IMR-90 (cell line): ENCODE data around the gene CLNK. TPM values are rescaled to one million over a fixed set of nuclear protein-coding genes. Genes with fewer than 3 reads are reported as not detected.

Source experiments
- ATAC-seq: fragments of 200-7000 bp; cut with Tn5 transposase; 2 replicates; pipeline ENCODE4 v1.9.1; 2020; ENCODE audit warnings: low read depth, mild to moderate bottlenecking, moderate library complexity
- BruUV-seq: library from RNA; stranded (reverse); fragments of 400-500 nt; replicated peaks from 2 replicates; lab custom pipeline; 2021; lab: Mats Ljungman, UMichigan
- CTCF ChIA-PET: fragments of 300-600 bp; formaldehyde crosslinking; extraction: SDS; loops from one replicate; lab custom pipeline; 2021; ENCODE audit warnings: antibody characterized with exemption; lab: Yijun Ruan, JAX
- POLR2A ChIA-PET: fragments of 300-600 bp; sonication (Branson Sonifier 250); formaldehyde crosslinking; loops from one replicate; lab custom pipeline; 2022; ENCODE audit warnings: antibody characterized with exemption; ENCODE audit not compliant: unreplicated experiment; lab: Charles Lee
- DNase-seq: peaks from one replicate; pipeline ENCODE4 v3.0.0; 2013
- H2AFZ ChIP-seq: replicated peaks from 2 replicates; pipeline ENCODE3; 2013; ENCODE audit warnings: low read length, mild to moderate bottlenecking; ENCODE audit not compliant: poor library complexity
- H2AK5ac ChIP-seq: 2 replicates; pipeline ENCODE4 v1.6.1; 2013; ENCODE audit warnings: low read depth, low read length, inconsistent platforms
- H2AK9ac ChIP-seq: replicated peaks from 2 replicates; pipeline ENCODE3; 2013; ENCODE audit warnings: mild to moderate bottlenecking, low read depth, low read length, moderate library complexity; ENCODE audit not compliant: poor library complexity
- H2BK120ac ChIP-seq: 2 replicates; pipeline ENCODE4 v1.6.1; 2013; ENCODE audit warnings: low read depth, low read length, inconsistent platforms
- H2BK15ac ChIP-seq: 3 replicates; pipeline ENCODE4 v1.6.1; 2013; ENCODE audit warnings: low read depth, low read length, inconsistent platforms
- H2BK20ac ChIP-seq: 2 replicates; pipeline ENCODE4 v1.6.1; 2013; ENCODE audit warnings: low read depth, mild to moderate bottlenecking, inconsistent platforms, low read length, moderate library complexity
- H2BK5ac ChIP-seq: 2 replicates; pipeline ENCODE4 v1.6.1; 2013; ENCODE audit warnings: mild to moderate bottlenecking, low read depth, low read length, inconsistent platforms; ENCODE audit not compliant: poor library complexity, severe bottlenecking
- H3K14ac ChIP-seq: replicated peaks from 2 replicates; pipeline ENCODE4 v1.6.1; 2013; ENCODE audit warnings: low read depth, low read length, inconsistent platforms
- H3K18ac ChIP-seq: 2 replicates; pipeline ENCODE4 v1.6.1; 2013; ENCODE audit warnings: low read depth, low read length, control low read depth
- H3K23ac ChIP-seq: 2 replicates; pipeline ENCODE4 v1.6.1; 2013; ENCODE audit warnings: low read depth, low read length, inconsistent platforms
- H3K27ac ChIP-seq: 2 replicates; pipeline ENCODE4 v1.5.1; 2013; ENCODE audit warnings: mild to moderate bottlenecking, control low read depth, low read length; ENCODE audit not compliant: insufficient read depth
- H3K27me3 ChIP-seq: 2 replicates; pipeline ENCODE4 v1.6.1; 2013; ENCODE audit warnings: low read length; ENCODE audit not compliant: control insufficient read depth, insufficient read depth
- H3K36me3 ChIP-seq: 2 replicates; pipeline ENCODE4 v1.6.1; 2013; ENCODE audit warnings: low read length, mixed read lengths; ENCODE audit not compliant: control insufficient read depth, insufficient read depth
- H3K4ac ChIP-seq: 2 replicates; pipeline ENCODE4 v1.6.1; 2013; ENCODE audit warnings: low read depth, low read length, inconsistent platforms
- H3K4me1 ChIP-seq: 2 replicates; pipeline ENCODE4 v1.6.1; 2013; ENCODE audit warnings: low read length, mixed read lengths; ENCODE audit not compliant: control insufficient read depth, insufficient read depth
- H3K4me2 ChIP-seq: 2 replicates; pipeline ENCODE4 v1.6.1; 2013; ENCODE audit warnings: low read depth, mild to moderate bottlenecking, control low read depth, low read length, moderate library complexity
- H3K4me3 ChIP-seq: 2 replicates; pipeline ENCODE4 v1.5.1; 2013; ENCODE audit warnings: low read depth, mild to moderate bottlenecking, control low read depth, low read length, moderate library complexity; ENCODE audit not compliant: insufficient read depth
- H3K56ac ChIP-seq: 2 replicates; pipeline ENCODE4 v1.6.1; 2013; ENCODE audit warnings: low read length, inconsistent platforms; ENCODE audit not compliant: insufficient read depth; ENCODE audit errors: extremely low read depth
- H3K79me1 ChIP-seq, 2 experiments: 2 replicates each; pipeline ENCODE4 v1.6.1; 2013; ENCODE audit warnings: low read length in 2 of 2, inconsistent platforms in 1 of 2, low read depth in 1 of 2
- H3K9ac ChIP-seq: 2 replicates; pipeline ENCODE4 v1.6.1; 2013; ENCODE audit warnings: low read depth, low read length, control low read depth
- H3K9me1 ChIP-seq: 2 replicates; pipeline ENCODE4 v1.6.1; 2013; ENCODE audit warnings: low read length, inconsistent platforms; ENCODE audit not compliant: insufficient read depth
- H3K9me3 ChIP-seq: 2 replicates; pipeline ENCODE4 v1.6.1; 2013; ENCODE audit warnings: low read length; ENCODE audit not compliant: control insufficient read depth, insufficient read depth
- H4K20me1 ChIP-seq: 2 replicates; pipeline ENCODE4 v1.6.1; 2013; ENCODE audit warnings: low read length, inconsistent platforms; ENCODE audit not compliant: insufficient read depth
- H4K5ac ChIP-seq: 2 replicates; pipeline ENCODE4 v1.6.1; 2013; ENCODE audit warnings: mild to moderate bottlenecking, low read depth, low read length, control low read depth
- H4K8ac ChIP-seq, 2 experiments: 2 replicates each; pipeline ENCODE4 v1.6.1; 2013; ENCODE audit warnings: low read depth in 2 of 2, low read length in 2 of 2, control low read depth in 1 of 2, inconsistent platforms in 1 of 2
- H4K91ac ChIP-seq: 2 replicates; pipeline ENCODE4 v1.6.1; 2013; ENCODE audit warnings: low read depth, low read length, inconsistent platforms; ENCODE audit not compliant: insufficient read depth
- BHLHE40 ChIP-seq: fragments of 150-350 bp; IDR thresholded peaks from 2 replicates; pipeline ENCODE4 v1.6.1; 2016; ENCODE audit warnings: mild to moderate bottlenecking, low read depth, low read length
- CEBPB ChIP-seq: IDR thresholded peaks from 2 replicates; pipeline ENCODE4 v1.6.1; 2012; ENCODE audit warnings: low read depth, low read length, improper control_type of control experiment
- CHD1 ChIP-seq: IDR thresholded peaks from 2 replicates; pipeline ENCODE4 v1.6.1; 2012; ENCODE audit warnings: low read depth, low read length, improper control_type of control experiment
- CTCF ChIP-seq: conservative IDR thresholded peaks from 2 replicates; pipeline ENCODE4 v1.5.1; 2012; ENCODE audit warnings: mild to moderate bottlenecking, low read depth, low read length, improper control_type of control experiment
- ELK1 ChIP-seq: fragments of 150-350 bp; IDR thresholded peaks from 2 replicates; pipeline ENCODE4 v1.6.1; 2016; ENCODE audit warnings: low read depth, mild to moderate bottlenecking, low read length, moderate library complexity, borderline replicate concordance
- FOS ChIP-seq: fragments of 150-350 bp; IDR thresholded peaks from 2 replicates; pipeline ENCODE4 v1.6.1; 2016; ENCODE audit warnings: low read depth, low read length
- MAFK ChIP-seq: IDR thresholded peaks from 2 replicates; pipeline ENCODE4 v1.6.1; 2012; ENCODE audit warnings: low read depth, low read length, improper control_type of control experiment
- MAZ ChIP-seq: IDR thresholded peaks from 2 replicates; pipeline ENCODE4 v1.6.1; 2012; ENCODE audit warnings: low read depth, mild to moderate bottlenecking, low read length, improper control_type of control experiment, moderate library complexity, borderline replicate concordance
- MXI1 ChIP-seq: IDR thresholded peaks from 2 replicates; pipeline ENCODE4 v1.6.1; 2012; ENCODE audit warnings: low read depth, mild to moderate bottlenecking, low read length, moderate library complexity, borderline replicate concordance
- NFE2L2 ChIP-seq: fragments of 150-350 bp; IDR thresholded peaks from 2 replicates; pipeline ENCODE4 v1.6.1; 2016; ENCODE audit warnings: low read depth, mild to moderate bottlenecking, low read length
- POLR2A ChIP-seq: IDR thresholded peaks from 2 replicates; pipeline ENCODE4 v1.6.1; 2012; ENCODE audit warnings: mild to moderate bottlenecking, low read depth, low read length
- RAD21 ChIP-seq: IDR thresholded peaks from 2 replicates; pipeline ENCODE4 v1.6.1; 2012; ENCODE audit warnings: low read length, improper control_type of control experiment
- RCOR1 ChIP-seq: IDR thresholded peaks from 2 replicates; pipeline ENCODE4 v1.6.1; 2012; ENCODE audit warnings: mild to moderate bottlenecking, low read length, improper control_type of control experiment; ENCODE audit not compliant: insufficient replicate concordance
- RFX5 ChIP-seq: IDR thresholded peaks from 2 replicates; pipeline ENCODE4 v1.8.0; 2012; ENCODE audit warnings: low read depth, mild to moderate bottlenecking, low read length, moderate library complexity
- SMC3 ChIP-seq: fragments of 150-350 bp; IDR thresholded peaks from 2 replicates; pipeline ENCODE4 v1.6.1; 2016; ENCODE audit warnings: low read depth, mild to moderate bottlenecking, antibody characterized with exemption, low read length, moderate library complexity
- USF2 ChIP-seq: fragments of 150-350 bp; IDR thresholded peaks from 2 replicates; pipeline ENCODE4 v1.6.1; 2017; ENCODE audit warnings: mild to moderate bottlenecking, antibody characterized with exemption, low read length, low read depth
- WGBS, 2 experiments: methylation state at CpG; one replicate each; pipeline versions ENCODE4 v1.1.5 to v1.1.7; 2013; ENCODE audit warnings: missing lambda C conversion rate in 2 of 2; ENCODE audit not compliant: insufficient read length in 1 of 2; ENCODE audit errors: extremely low coverage in 2 of 2; 5-methylcytosine and 5-hydroxymethylcytosine counted together
- dilution Hi-C: fragments of 300-500 bp; cut with HindIII; formaldehyde crosslinking; loops from one replicate; pipeline ENCODE4 v1.14.3; 2018; ENCODE audit warnings: low sequenced_read_pairs; ENCODE audit not compliant: unreplicated experiment
- in situ Hi-C: fragments of 300-500 bp; cut with MboI; formaldehyde crosslinking; loops from 3 replicates; pipeline ENCODE4 v1.14.3; 2019; ENCODE audit warnings: low sequenced_read_pairs, inconsistent platforms, mixed read lengths
- intact Hi-C: fragments of 100-400 bp; cut with micrococcal nuclease; formaldehyde crosslinking; loops from 2 replicates; pipeline ENCODE4 v1.10.0; 2022
- polyA plus RNA-seq, 3 experiments: library from polyadenylated mRNA; depleted of rRNA; stranded (reverse); fragments of >200 nt; gene quantifications; 2 replicates each; pipeline ENCODE4 v1.2.3, GENCODE V29; 2012; ENCODE audit warnings: low replicate concordance in 1 of 3
- total RNA-seq: library from RNA; depleted of rRNA; stranded (reverse); fragments of >200 nt; gene quantifications from 2 replicates; pipeline ENCODE4 v1.2.3, GENCODE V29; 2012

Gene CLNK
- total and polyA plus RNA-seq, 2 of the 4 experiments (the other 2 are of a cell fraction): not detected

- intact Hi-C loops: no loop called here
- H3K27me3 ChIP-seq: no peaks in the 10 kb centered on the region
- no peak overlapping the region for H3K4me2 ChIP-seq
- TF ChIP-seq MAFK (no peak), RCOR1 (no peak), SMC3 (no peak), RFX5 (no peak), FOS (no peak), CTCF (no peak), CEBPB (no peak), BHLHE40 (no peak), CHD1 (no peak), POLR2A (no peak), MXI1 (no peak), ELK1 (no peak), MAZ (no peak), USF2 (no peak), NFE2L2 (no peak), RAD21 (no peak)
- no peak for DNase-seq
- H4K20me1 ChIP-seq: no peaks in the 10 kb centered on the region
- peak overlapping the region; percentile 7 for H2AFZ ChIP-seq
- ChIA-PET POLR2A (no interaction called here), CTCF (no interaction called here)
- H2BK5ac ChIP-seq: no peak overlapping the region
- peak overlapping the region; percentile 23; the same call in 1 of the 2 replicates for H2AK5ac ChIP-seq
- H3K14ac ChIP-seq: peak overlapping the region; percentile 54; the same call in 1 of the 2 replicates
- no peak overlapping the region for H3K4ac ChIP-seq
- H3K9me3 ChIP-seq: no peaks in the 10 kb centered on the region
- no peak overlapping the region for H2AK9ac ChIP-seq
- 0 out of 2 replicates have a peak overlapping the region, but pooled peaks have one; percentile 53 for H2BK20ac ChIP-seq
- H3K4me3 ChIP-seq: no peak overlapping the region
- no peak overlapping the region for H4K8ac ChIP-seq
- no TSS peak for BruUV-seq
- peak overlapping the region; percentile 39; the same call in 1 of the 2 replicates for H2BK120ac ChIP-seq
- dilution Hi-C loops: no loop called here
- H3K27ac ChIP-seq: no peak overlapping the region
- H2BK15ac ChIP-seq: 0 out of 3 replicates have a peak overlapping the region, but pooled peaks have one; percentile 36
- no peaks in the 10 kb centered on the region for H3K36me3 ChIP-seq
- ATAC-seq: no peak
- no CpG with 5 or more reads among the region's 3 CpGs for WGBS, 2 experiments
- no peak overlapping the region for H3K9ac ChIP-seq
- no peak overlapping the region for H3K18ac ChIP-seq
- peak overlapping the region; percentile 7; the same call in 1 of the 2 replicates for H4K91ac ChIP-seq
- H3K4me1 ChIP-seq: peaks cover 10% of the 10 kb centered on the region
- H4K5ac ChIP-seq: no peak overlapping the region
- H3K79me1 ChIP-seq: no peaks in the 10 kb centered on the region
- H3K9me1 ChIP-seq: peaks cover 11% of the 10 kb centered on the region; the same call in 1 of the 2 replicates
- in situ Hi-C loops: loop anchor here (25.0 kb wide), 1 partner anchor 111 kb away; no protein-coding TSS in a partner anchor
- no peak overlapping the region for H3K23ac ChIP-seq
- no peak overlapping the region for H3K56ac ChIP-seq
These were observed 16.6 kb upstream of the CLNK start for GRCh38 chr4:10701161-10701560.
